GM23338 (cell line): ENCODE data around the gene PAX2. TPM values are rescaled to one million over a fixed set of nuclear protein-coding genes. Genes with fewer than 3 reads are reported as not detected.

Experiments
- ATAC-seq: fragments of 200-7000 bp; cut with Tn5 transposase; 3 replicates; pipeline ENCODE4 v1.9.1; 2020
- DNase-seq: peaks from one replicate; pipeline ENCODE4 v3.0.0-alpha.2; 2015; ENCODE audit warnings: low spot score
- H2AFZ ChIP-seq: fragments of 200-600 bp; sonication (generic); 2 replicates; pipeline ENCODE4 v1.8.0; 2016; ENCODE audit warnings: antibody characterized with exemption, mild to moderate bottlenecking, moderate library complexity
- H3F3A ChIP-seq: fragments of 200-600 bp; sonication (generic); replicated peaks from 2 replicates; pipeline ENCODE4 v1.8.0; 2017; ENCODE audit warnings: antibody characterized with exemption, mixed run types, low read depth
- H3K27ac ChIP-seq: fragments of 200-600 bp; sonication (generic); 2 replicates; pipeline ENCODE4 v1.6.1; 2016; ENCODE audit warnings: low read depth
- H3K27me3 ChIP-seq: fragments of 200-600 bp; sonication (generic); 2 replicates; pipeline ENCODE4 v1.8.0; 2016; ENCODE audit warnings: mild to moderate bottlenecking, mixed run types, moderate library complexity; ENCODE audit not compliant: insufficient read depth
- H3K36me3 ChIP-seq: fragments of 200-600 bp; sonication (generic); 2 replicates; pipeline ENCODE4 v1.8.0; 2016; ENCODE audit warnings: mild to moderate bottlenecking; ENCODE audit not compliant: insufficient read depth
- H3K4me1 ChIP-seq: fragments of 200-600 bp; sonication (generic); 2 replicates; pipeline ENCODE4 v1.8.0; 2016; ENCODE audit warnings: mild to moderate bottlenecking, moderate library complexity; ENCODE audit not compliant: insufficient read depth
- H3K4me2 ChIP-seq: fragments of 200-600 bp; sonication (generic); 2 replicates; pipeline ENCODE4 v1.7.1; 2017; ENCODE audit warnings: mixed run types
- H3K4me3 ChIP-seq: fragments of 200-600 bp; sonication (generic); 2 replicates; pipeline ENCODE4 v1.6.1; 2016; ENCODE audit warnings: mixed run types
- H3K79me2 ChIP-seq: fragments of 200-600 bp; sonication (generic); replicated peaks from 2 replicates; pipeline ENCODE4 v1.8.0; 2017; ENCODE audit warnings: mild to moderate bottlenecking; ENCODE audit not compliant: insufficient read depth
- H3K9me2 ChIP-seq: fragments of 200-600 bp; sonication (generic); 2 replicates; pipeline ENCODE4 v1.8.0; 2017; ENCODE audit not compliant: insufficient read depth
- H4K20me1 ChIP-seq: fragments of 200-600 bp; sonication (generic); replicated peaks from 2 replicates; pipeline ENCODE4 v1.8.0; 2017; ENCODE audit warnings: mild to moderate bottlenecking; ENCODE audit not compliant: insufficient read depth
- H3K27ac Mint-ChIP-seq: 2 replicates; pipeline ENCODE4 v1.8.0; 2020; ENCODE audit warnings: inconsistent platforms, mild to moderate bottlenecking, moderate library complexity, mixed read lengths
- H3K27me3 Mint-ChIP-seq: 3 replicates; pipeline ENCODE4 v1.8.0; 2022; ENCODE audit warnings: low read depth, mild to moderate bottlenecking, moderate library complexity, mixed read lengths, inconsistent platforms; ENCODE audit not compliant: insufficient read depth, poor library complexity
- H3K36me3 Mint-ChIP-seq: 3 replicates; pipeline ENCODE4 v1.8.0; 2021; ENCODE audit warnings: low read depth, mild to moderate bottlenecking, inconsistent platforms, moderate library complexity, mixed read lengths
- H3K4me1 Mint-ChIP-seq: 3 replicates; pipeline ENCODE4 v1.8.0; 2020; ENCODE audit warnings: mild to moderate bottlenecking, inconsistent platforms, mixed read lengths
- H3K4me3 Mint-ChIP-seq: 3 replicates; pipeline ENCODE4 v1.8.0; 2021; ENCODE audit warnings: moderate library complexity, mild to moderate bottlenecking, inconsistent platforms, mixed read lengths
- H3K9me3 Mint-ChIP-seq: 3 replicates; pipeline ENCODE4 v1.8.0; 2020; ENCODE audit warnings: moderate library complexity, mild to moderate bottlenecking, inconsistent platforms, mixed read lengths
- CREB1 ChIP-seq: fragments of 250-450 bp; sonication (Bioruptor Pico); IDR thresholded peaks from 2 replicates; pipeline ENCODE4 v1.5.0; 2020; ENCODE audit warnings: low read depth, mild to moderate bottlenecking, moderate library complexity
- EZH2 ChIP-seq: fragments of 200-600 bp; sonication (generic); IDR thresholded peaks from one replicate; pipeline ENCODE4 v1.8.0; 2017; ENCODE audit warnings: antibody characterized with exemption, mild to moderate bottlenecking, low read depth; ENCODE audit not compliant: unreplicated experiment
- EZH2phosphoT487 ChIP-seq: fragments of 200-600 bp; sonication (generic); IDR thresholded peaks from one replicate; pipeline ENCODE4 v1.8.1; 2018; ENCODE audit warnings: antibody characterized with exemption; ENCODE audit not compliant: unreplicated experiment
- JUNB ChIP-seq: IDR thresholded peaks from one replicate; pipeline ENCODE4 v1.6.1; 2016; ENCODE audit warnings: antibody characterized with exemption; ENCODE audit not compliant: unreplicated experiment
- NANOG ChIP-seq: IDR thresholded peaks from 2 replicates; pipeline ENCODE4 v1.6.1; 2016; ENCODE audit warnings: antibody characterized with exemption, borderline replicate concordance
- POLR2AphosphoS5 ChIP-seq: IDR thresholded peaks from 2 replicates; pipeline ENCODE4 v1.6.1; 2016; ENCODE audit warnings: antibody characterized with exemption, low read depth
- STAT1 ChIP-seq: IDR thresholded peaks from one replicate; pipeline ENCODE4 v1.6.1; 2016; ENCODE audit warnings: antibody characterized with exemption; ENCODE audit not compliant: unreplicated experiment
- ZNF114 ChIP-seq: fragments of 250-450 bp; sonication (Bioruptor Pico); IDR thresholded peaks from 2 replicates; pipeline ENCODE4 v1.5.0; 2020; ENCODE audit warnings: mild to moderate bottlenecking, moderate library complexity
- ZNF331 ChIP-seq: fragments of 250-450 bp; sonication (Bioruptor Pico); IDR thresholded peaks from 2 replicates; pipeline ENCODE4 v1.5.0; 2020; ENCODE audit warnings: low read depth, mild to moderate bottlenecking, moderate library complexity
- polyA plus RNA-seq: library from polyadenylated mRNA; unstranded; fragments of >200 nt; fragmentation: Nextera tagmentation; extraction: Ambion mirVana; gene quantifications from 2 replicates; pipeline ENCODE4 v1.2.1, GENCODE V29; 2016
- total RNA-seq: library from RNA; depleted of rRNA; stranded (reverse); fragments of >200 nt; shearing (Covaris generic); gene quantifications from 2 replicates; pipeline ENCODE4 v1.2.3, GENCODE V29; 2014
- TF ChIP-seq, protein P1 (sequence below): IDR thresholded peaks from one replicate; pipeline ENCODE4 v1.6.1; 2018; ENCODE audit warnings: antibody characterized with exemption; ENCODE audit not compliant: unreplicated experiment
- TF ChIP-seq, protein P2 (sequence below), 2 experiments: fragments of 200-600 bp in 1 of 2; sonication (generic) in 1 of 2; conservative IDR thresholded peaks; 2 replicates each; pipeline versions ENCODE4 v1.5.1 to v1.6.1; 2016 to 2017; ENCODE audit warnings: antibody characterized with exemption in 2 of 2, low read depth in 2 of 2, mild to moderate bottlenecking in 2 of 2, moderate library complexity in 1 of 2
- TF ChIP-seq, protein P3 (sequence below): fragments of 250-450 bp; sonication (Bioruptor Pico); IDR thresholded peaks from 2 replicates; pipeline ENCODE4 v1.5.0; 2020; ENCODE audit warnings: mild to moderate bottlenecking, moderate library complexity
- TF ChIP-seq, protein P4 (sequence below): IDR thresholded peaks from 2 replicates; pipeline ENCODE4 v1.6.1; 2016; ENCODE audit warnings: antibody characterized with exemption

Gene PAX2
- total and polyA plus RNA-seq, 2 experiments from 2014 or later = not detected

DNA sequence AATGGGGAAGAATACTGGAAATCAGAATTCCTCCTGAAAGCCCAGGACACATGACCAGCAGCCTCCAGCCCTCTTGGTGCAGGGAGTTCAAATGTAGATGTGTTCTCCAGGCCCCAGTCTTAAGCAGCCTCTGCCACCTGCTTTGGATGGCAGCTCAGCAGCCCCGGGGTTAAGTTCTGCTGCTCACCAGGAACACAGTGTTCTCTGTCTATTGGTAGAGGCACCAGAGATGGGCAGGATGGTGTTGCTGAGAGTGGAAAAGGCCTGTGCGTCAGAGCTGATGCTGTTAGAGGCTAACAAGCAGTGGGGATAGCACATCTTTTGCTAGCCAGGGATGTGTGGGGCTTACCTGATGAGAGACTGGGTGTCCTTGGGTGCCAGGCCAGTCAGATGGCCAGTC is 56.8 kb downstream of the PAX2 start:
- ATAC-seq (no peak), DNase-seq (no peak)
- Mint-ChIP-seq H3K4me3 (no peak overlapping the region), H3K27ac (no peak overlapping the region), H3K27me3 (peaks cover 16% of the 10 kb centered on the region), H3K9me3 (no peaks in the 10 kb centered on the region), H3K4me1 (peaks cover 29% of the 10 kb centered on the region), H3K36me3 (no peaks in the 10 kb centered on the region)
- Histone ChIP-seq H3K9me2 (no peaks in the 10 kb centered on the region), H4K20me1 (no peaks in the 10 kb centered on the region), H3K27ac (no peak overlapping the region), H3K4me2 (no peak overlapping the region), H3K4me1 (peaks cover 14% of the 10 kb centered on the region; the same call in 1 of the 2 replicates), H3K4me3 (no peak overlapping the region), H3K79me2 (no peaks in the 10 kb centered on the region), H3F3A (no peaks in the 10 kb centered on the region), H3K27me3 (0 out of 2 replicates have a peak, but pooled peaks cover 7% of the 10 kb centered on the region), H2AFZ (no peak overlapping the region), H3K36me3 (no peaks in the 10 kb centered on the region)
- no peak for TF ChIP-seq CREB1 (CRISPR knock-in tag)
- no peak for TF ChIP-seq POLR2AphosphoS5
- TF ChIP-seq, protein P1, sequence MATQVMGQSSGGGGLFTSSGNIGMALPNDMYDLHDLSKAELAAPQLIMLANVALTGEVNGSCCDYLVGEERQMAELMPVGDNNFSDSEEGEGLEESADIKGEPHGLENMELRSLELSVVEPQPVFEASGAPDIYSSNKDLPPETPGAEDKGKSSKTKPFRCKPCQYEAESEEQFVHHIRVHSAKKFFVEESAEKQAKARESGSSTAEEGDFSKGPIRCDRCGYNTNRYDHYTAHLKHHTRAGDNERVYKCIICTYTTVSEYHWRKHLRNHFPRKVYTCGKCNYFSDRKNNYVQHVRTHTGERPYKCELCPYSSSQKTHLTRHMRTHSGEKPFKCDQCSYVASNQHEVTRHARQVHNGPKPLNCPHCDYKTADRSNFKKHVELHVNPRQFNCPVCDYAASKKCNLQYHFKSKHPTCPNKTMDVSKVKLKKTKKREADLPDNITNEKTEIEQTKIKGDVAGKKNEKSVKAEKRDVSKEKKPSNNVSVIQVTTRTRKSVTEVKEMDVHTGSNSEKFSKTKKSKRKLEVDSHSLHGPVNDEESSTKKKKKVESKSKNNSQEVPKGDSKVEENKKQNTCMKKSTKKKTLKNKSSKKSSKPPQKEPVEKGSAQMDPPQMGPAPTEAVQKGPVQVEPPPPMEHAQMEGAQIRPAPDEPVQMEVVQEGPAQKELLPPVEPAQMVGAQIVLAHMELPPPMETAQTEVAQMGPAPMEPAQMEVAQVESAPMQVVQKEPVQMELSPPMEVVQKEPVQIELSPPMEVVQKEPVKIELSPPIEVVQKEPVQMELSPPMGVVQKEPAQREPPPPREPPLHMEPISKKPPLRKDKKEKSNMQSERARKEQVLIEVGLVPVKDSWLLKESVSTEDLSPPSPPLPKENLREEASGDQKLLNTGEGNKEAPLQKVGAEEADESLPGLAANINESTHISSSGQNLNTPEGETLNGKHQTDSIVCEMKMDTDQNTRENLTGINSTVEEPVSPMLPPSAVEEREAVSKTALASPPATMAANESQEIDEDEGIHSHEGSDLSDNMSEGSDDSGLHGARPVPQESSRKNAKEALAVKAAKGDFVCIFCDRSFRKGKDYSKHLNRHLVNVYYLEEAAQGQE = no peak
- TF ChIP-seq STAT1 = no peak
- no peak for TF ChIP-seq EZH2phosphoT487
- no peak for TF ChIP-seq ZNF331 (CRISPR knock-in tag)
- no peak for TF ChIP-seq JUNB
- TF ChIP-seq, protein P2, sequence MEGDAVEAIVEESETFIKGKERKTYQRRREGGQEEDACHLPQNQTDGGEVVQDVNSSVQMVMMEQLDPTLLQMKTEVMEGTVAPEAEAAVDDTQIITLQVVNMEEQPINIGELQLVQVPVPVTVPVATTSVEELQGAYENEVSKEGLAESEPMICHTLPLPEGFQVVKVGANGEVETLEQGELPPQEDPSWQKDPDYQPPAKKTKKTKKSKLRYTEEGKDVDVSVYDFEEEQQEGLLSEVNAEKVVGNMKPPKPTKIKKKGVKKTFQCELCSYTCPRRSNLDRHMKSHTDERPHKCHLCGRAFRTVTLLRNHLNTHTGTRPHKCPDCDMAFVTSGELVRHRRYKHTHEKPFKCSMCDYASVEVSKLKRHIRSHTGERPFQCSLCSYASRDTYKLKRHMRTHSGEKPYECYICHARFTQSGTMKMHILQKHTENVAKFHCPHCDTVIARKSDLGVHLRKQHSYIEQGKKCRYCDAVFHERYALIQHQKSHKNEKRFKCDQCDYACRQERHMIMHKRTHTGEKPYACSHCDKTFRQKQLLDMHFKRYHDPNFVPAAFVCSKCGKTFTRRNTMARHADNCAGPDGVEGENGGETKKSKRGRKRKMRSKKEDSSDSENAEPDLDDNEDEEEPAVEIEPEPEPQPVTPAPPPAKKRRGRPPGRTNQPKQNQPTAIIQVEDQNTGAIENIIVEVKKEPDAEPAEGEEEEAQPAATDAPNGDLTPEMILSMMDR (conservative IDR thresholded peaks at IDR 0.05; ENCODE audit: low read depth in 2 of 2) = no peak
- TF ChIP-seq, protein P3, sequence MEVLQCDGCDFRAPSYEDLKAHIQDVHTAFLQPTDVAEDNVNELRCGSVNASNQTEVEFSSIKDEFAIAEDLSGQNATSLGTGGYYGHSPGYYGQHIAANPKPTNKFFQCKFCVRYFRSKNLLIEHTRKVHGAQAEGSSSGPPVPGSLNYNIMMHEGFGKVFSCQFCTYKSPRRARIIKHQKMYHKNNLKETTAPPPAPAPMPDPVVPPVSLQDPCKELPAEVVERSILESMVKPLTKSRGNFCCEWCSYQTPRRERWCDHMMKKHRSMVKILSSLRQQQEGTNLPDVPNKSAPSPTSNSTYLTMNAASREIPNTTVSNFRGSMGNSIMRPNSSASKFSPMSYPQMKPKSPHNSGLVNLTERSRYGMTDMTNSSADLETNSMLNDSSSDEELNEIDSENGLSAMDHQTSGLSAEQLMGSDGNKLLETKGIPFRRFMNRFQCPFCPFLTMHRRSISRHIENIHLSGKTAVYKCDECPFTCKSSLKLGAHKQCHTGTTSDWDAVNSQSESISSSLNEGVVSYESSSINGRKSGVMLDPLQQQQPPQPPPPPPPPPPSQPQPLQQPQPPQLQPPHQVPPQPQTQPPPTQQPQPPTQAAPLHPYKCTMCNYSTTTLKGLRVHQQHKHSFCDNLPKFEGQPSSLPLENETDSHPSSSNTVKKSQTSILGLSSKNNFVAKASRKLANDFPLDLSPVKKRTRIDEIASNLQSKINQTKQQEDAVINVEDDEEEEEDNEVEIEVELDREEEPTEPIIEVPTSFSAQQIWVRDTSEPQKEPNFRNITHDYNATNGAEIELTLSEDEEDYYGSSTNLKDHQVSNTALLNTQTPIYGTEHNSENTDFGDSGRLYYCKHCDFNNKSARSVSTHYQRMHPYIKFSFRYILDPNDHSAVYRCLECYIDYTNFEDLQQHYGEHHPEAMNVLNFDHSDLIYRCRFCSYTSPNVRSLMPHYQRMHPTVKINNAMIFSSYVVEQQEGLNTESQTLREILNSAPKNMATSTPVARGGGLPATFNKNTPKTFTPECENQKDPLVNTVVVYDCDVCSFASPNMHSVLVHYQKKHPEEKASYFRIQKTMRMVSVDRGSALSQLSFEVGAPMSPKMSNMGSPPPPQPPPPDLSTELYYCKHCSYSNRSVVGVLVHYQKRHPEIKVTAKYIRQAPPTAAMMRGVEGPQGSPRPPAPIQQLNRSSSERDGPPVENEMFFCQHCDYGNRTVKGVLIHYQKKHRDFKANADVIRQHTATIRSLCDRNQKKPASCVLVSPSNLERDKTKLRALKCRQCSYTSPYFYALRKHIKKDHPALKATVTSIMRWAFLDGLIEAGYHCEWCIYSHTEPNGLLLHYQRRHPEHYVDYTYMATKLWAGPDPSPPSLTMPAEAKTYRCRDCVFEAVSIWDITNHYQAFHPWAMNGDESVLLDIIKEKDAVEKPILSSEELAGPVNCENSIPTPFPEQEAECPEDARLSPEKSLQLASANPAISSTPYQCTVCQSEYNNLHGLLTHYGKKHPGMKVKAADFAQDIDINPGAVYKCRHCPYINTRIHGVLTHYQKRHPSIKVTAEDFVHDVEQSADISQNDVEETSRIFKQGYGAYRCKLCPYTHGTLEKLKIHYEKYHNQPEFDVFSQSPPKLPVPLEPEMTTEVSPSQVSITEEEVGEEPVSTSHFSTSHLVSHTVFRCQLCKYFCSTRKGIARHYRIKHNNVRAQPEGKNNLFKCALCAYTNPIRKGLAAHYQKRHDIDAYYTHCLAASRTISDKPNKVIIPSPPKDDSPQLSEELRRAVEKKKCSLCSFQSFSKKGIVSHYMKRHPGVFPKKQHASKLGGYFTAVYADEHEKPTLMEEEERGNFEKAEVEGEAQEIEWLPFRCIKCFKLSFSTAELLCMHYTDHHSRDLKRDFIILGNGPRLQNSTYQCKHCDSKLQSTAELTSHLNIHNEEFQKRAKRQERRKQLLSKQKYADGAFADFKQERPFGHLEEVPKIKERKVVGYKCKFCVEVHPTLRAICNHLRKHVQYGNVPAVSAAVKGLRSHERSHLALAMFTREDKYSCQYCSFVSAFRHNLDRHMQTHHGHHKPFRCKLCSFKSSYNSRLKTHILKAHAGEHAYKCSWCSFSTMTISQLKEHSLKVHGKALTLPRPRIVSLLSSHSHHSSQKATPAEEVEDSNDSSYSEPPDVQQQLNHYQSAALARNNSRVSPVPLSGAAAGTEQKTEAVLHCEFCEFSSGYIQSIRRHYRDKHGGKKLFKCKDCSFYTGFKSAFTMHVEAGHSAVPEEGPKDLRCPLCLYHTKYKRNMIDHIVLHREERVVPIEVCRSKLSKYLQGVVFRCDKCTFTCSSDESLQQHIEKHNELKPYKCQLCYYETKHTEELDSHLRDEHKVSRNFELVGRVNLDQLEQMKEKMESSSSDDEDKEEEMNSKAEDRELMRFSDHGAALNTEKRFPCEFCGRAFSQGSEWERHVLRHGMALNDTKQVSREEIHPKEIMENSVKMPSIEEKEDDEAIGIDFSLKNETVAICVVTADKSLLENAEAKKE (CRISPR knock-in tag) = no peak
- no peak for TF ChIP-seq NANOG
- TF ChIP-seq, protein P4, sequence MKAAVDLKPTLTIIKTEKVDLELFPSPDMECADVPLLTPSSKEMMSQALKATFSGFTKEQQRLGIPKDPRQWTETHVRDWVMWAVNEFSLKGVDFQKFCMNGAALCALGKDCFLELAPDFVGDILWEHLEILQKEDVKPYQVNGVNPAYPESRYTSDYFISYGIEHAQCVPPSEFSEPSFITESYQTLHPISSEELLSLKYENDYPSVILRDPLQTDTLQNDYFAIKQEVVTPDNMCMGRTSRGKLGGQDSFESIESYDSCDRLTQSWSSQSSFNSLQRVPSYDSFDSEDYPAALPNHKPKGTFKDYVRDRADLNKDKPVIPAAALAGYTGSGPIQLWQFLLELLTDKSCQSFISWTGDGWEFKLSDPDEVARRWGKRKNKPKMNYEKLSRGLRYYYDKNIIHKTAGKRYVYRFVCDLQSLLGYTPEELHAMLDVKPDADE = no peak
- TF ChIP-seq EZH2 = no peak
- no peak for TF ChIP-seq ZNF114
